NT2/D1 (cell line): ENCODE data around the gene NUP133.

Source experiments
- SUZ12 ChIP-seq: IDR thresholded peaks from 2 replicates; pipeline ENCODE4 v1.6.1; 2011; ENCODE audit not compliant: insufficient read length, insufficient read depth; ENCODE audit errors: extremely low read depth
- ZNF274 ChIP-seq: IDR thresholded peaks from 2 replicates; pipeline ENCODE4 v1.6.1; 2011; ENCODE audit warnings: mild to moderate bottlenecking, low read depth, low read length

DNA sequence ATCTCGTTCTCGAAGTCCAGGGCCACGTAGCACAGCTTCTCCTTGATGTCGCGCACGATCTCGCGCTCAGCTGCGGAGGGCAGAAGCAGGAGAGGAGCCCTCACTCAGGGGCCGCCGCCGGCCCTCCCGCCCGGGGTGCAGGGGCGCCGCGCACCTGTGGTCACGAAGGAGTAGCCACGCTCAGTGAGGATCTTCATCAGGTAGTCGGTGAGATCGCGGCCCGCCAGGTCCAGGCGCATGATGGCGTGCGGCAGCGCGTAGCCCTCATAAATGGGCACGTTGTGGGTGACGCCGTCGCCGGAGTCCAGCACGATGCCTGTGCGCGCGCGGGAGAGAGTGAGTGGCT is 76.1 kb downstream of the NUP133 start:
- TF ChIP-seq SUZ12 (no peak), ZNF274 (no peak)
